NT2/D1 (cell line): ENCODE results near the gene HCN4.

ENCODE experiments used
- SUZ12 ChIP-seq: IDR thresholded peaks from 2 replicates; pipeline ENCODE4 v1.6.1; 2011; ENCODE audit not compliant: insufficient read length, insufficient read depth; ENCODE audit errors: extremely low read depth
- ZNF274 ChIP-seq: IDR thresholded peaks from 2 replicates; pipeline ENCODE4 v1.6.1; 2011; ENCODE audit warnings: mild to moderate bottlenecking, low read depth, low read length

DNA sequence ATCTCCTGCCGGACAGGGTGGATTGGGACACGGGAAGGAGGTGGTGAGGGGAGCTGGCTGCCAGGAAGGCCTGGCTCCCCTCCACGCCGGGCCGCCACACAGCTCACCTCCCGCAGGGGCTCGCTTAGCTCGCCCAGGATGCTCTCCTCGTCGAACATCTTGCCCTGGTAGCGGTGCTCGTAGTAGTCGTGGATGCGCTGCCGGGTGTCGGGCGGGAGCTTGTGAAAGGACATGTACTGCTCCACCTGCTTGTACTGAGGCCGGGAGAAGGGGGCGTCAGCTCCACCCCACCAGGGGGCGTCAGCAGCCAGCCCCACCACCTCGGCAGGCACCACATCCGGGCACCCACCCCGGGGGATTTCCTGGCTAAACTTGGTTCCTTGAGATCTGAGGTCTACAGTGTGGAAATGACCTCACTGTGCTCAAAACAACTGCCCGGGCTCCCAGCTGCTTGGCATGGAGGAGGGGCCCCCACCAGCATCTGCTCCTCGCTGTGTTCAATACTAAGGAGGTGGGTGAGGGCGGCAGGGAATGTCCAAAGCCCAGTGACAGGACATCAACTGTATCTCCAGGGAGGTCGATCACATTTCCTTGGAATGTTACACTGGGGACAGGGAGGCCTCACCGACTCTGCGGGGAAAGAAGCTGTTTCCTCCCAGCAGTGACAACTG lies 43.4 kb downstream of the HCN4 start:
- TF ChIP-seq SUZ12 (no peak), ZNF274 (no peak)
